HG03097 (cell line): Measurements from ENCODE around the gene EEFSEC.

Source experiments
- ATAC-seq: cut with Tn5 transposase; IDR thresholded peaks from one replicate; pipeline ENCODE4 v1.9.1; 2021; ENCODE audit not compliant: unreplicated experiment, low FRiP score

The EEFSEC gene

GRCh38 chr3:128455116-128455515 lies 301.8 kb downstream of the EEFSEC start:
- ATAC-seq = no peak

GRCh38 chr3:128455786-128456748 lies 302.8 kb downstream of the EEFSEC start:
- no peak for ATAC-seq

GRCh38 chr3:128456776-128457715 lies 303.8 kb downstream of the EEFSEC start:
- ATAC-seq = no peak

- no peak for ATAC-seq
Measured at GRCh38 chr3:128457937-128458336, 304.7 kb downstream of the EEFSEC start.
